GM12892 (cell line): ENCODE results near the gene ATP6V0A1.

ENCODE experiments used
- POLR2A ChIP-seq: IDR thresholded peaks from 2 replicates; pipeline ENCODE4 v1.6.1; 2011; ENCODE audit warnings: low read depth, low read length, control low read depth
- POLR2AphosphoS5 ChIP-seq: IDR thresholded peaks from 2 replicates; pipeline ENCODE4 v1.6.1; 2011; ENCODE audit warnings: low read depth, low read length, control low read depth
- TAF1 ChIP-seq: IDR thresholded peaks from 2 replicates; pipeline ENCODE4 v1.6.1; 2011; ENCODE audit warnings: low read depth, mild to moderate bottlenecking, control low read depth, low read length, borderline replicate concordance

DNA sequence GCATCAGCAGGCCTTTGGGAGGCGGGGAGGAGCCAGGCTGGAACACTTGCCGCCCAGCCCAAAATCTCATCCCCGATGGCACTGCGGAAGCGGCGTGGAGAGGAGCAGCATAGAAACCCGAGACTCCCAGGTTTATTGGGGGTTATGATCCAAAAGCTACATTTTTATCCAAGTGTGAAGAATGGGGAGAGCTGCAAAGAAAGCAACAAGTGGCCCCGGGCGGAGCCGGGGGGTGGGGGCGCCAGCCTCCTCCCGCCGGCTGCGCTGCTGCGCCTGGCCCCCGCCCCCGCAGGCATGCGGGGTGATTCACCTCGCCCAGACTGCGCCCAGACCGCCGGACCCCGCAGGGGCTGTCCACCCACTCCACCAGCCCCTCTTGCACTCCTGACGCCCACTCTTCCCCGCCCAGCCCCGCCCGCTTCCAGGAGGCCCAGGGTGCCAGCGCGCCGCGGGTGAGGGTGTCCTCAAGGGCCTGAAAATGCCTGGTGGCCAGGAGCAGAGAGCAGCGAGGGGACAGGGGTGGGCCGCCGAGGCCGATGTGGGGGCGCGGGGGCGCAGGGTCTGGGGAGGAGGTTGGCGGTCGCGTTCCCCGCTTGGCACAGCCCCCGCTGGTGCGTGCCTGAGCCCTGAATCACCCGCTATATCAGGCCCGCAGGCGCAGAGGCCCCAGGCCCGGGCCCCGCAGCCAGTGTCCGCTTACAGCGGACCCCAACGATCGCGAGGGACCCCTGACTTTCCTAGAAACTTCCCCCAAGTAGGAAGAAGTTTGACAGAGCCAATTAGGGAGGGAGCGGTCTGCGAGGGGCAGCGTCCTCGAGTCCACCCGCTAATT is 37.0 kb upstream of the ATP6V0A1 start:
- TF ChIP-seq POLR2AphosphoS5 (no peak), POLR2A (no peak), TAF1 (no peak)
